Neuronal stem cell (in vitro differentiated cells): Measurements from ENCODE around the gene MSANTD3.
A peak's percentile ranks its signal among the peaks of the same experiment; 100 is the strongest.

Source experiments
- DNase-seq: peaks from one replicate; pipeline ENCODE4 v3.0.0-alpha.2; 2013; ENCODE audit warnings: low spot score
- H2AFZ ChIP-seq: one replicate; pipeline ENCODE4 v1.6.1; 2013; ENCODE audit warnings: mild to moderate bottlenecking, low read length, inconsistent platforms
- H2AK5ac ChIP-seq: 2 replicates; pipeline ENCODE4 v1.6.1; 2013; ENCODE audit warnings: low read depth, mild to moderate bottlenecking, inconsistent platforms, low read length, moderate library complexity, mixed read lengths
- H2BK120ac ChIP-seq: 2 replicates; pipeline ENCODE4 v1.6.1; 2013; ENCODE audit warnings: low read depth, mild to moderate bottlenecking, inconsistent platforms, low read length, moderate library complexity, mixed read lengths
- H2BK12ac ChIP-seq: one replicate; pipeline ENCODE4 v1.6.1; 2013; ENCODE audit warnings: low read length, inconsistent platforms
- H2BK15ac ChIP-seq: 2 replicates; pipeline ENCODE4 v1.6.1; 2013; ENCODE audit warnings: mild to moderate bottlenecking, low read length, inconsistent platforms, mixed read lengths
- H2BK5ac ChIP-seq: one replicate; pipeline ENCODE4 v1.6.1; 2013; ENCODE audit warnings: inconsistent platforms, mild to moderate bottlenecking, low read length, moderate library complexity
- H3K14ac ChIP-seq: one replicate; pipeline ENCODE4 v1.6.1; 2013; ENCODE audit warnings: low read length, inconsistent platforms
- H3K18ac ChIP-seq: 2 replicates; pipeline ENCODE4 v1.6.1; 2013; ENCODE audit warnings: low read length, inconsistent platforms
- H3K23ac ChIP-seq: 2 replicates; pipeline ENCODE4 v1.6.1; 2013; ENCODE audit warnings: low read depth, mild to moderate bottlenecking, mixed read lengths, low read length, inconsistent platforms; ENCODE audit not compliant: poor library complexity
- H3K27ac ChIP-seq: replicated peaks from 3 replicates; pipeline ENCODE4 v1.5.1; 2013; ENCODE audit warnings: low read length, inconsistent platforms
- H3K27me3 ChIP-seq, 3 experiments: 2 replicates each; pipeline ENCODE4 v1.6.1; 2013; ENCODE audit warnings: low read length in 3 of 3, mild to moderate bottlenecking in 2 of 3, inconsistent platforms in 1 of 3, low read depth in 1 of 3, mixed read lengths in 1 of 3, moderate library complexity in 1 of 3; ENCODE audit not compliant: control insufficient read depth in 3 of 3, insufficient read depth in 3 of 3
- H3K36me3 ChIP-seq, 2 donors: replicated peaks in 1 of 2; 2 replicates each; pipeline ENCODE4 v1.6.1; 2013; ENCODE audit warnings: low read length in 2 of 2; ENCODE audit not compliant: control insufficient read depth in 2 of 2, insufficient read depth in 2 of 2
- H3K4ac ChIP-seq: 2 replicates; pipeline ENCODE4 v1.6.1; 2013; ENCODE audit warnings: inconsistent platforms, mild to moderate bottlenecking, low read length, moderate library complexity
- H3K4me1 ChIP-seq, 2 donors: 1 replicate in 1 of 2; 2 replicates in 1 of 2; pipeline ENCODE4 v1.6.1; 2013; ENCODE audit warnings: low read length in 2 of 2, low read depth in 1 of 2; ENCODE audit not compliant: control insufficient read depth in 2 of 2, insufficient read depth in 1 of 2
- H3K4me2 ChIP-seq: one replicate; pipeline ENCODE4 v1.6.1; 2013; ENCODE audit warnings: mild to moderate bottlenecking, low read length, inconsistent platforms; ENCODE audit not compliant: insufficient read depth, poor library complexity, severe bottlenecking
- H3K4me3 ChIP-seq, 2 donors: 2 replicates each; pipeline ENCODE4 v1.5.1; 2013; ENCODE audit warnings: low read length in 2 of 2, mild to moderate bottlenecking in 2 of 2, inconsistent platforms in 1 of 2, moderate library complexity in 1 of 2
- H3K79me1 ChIP-seq: one replicate; pipeline ENCODE4 v1.6.1; 2013; ENCODE audit warnings: low read depth, mild to moderate bottlenecking, inconsistent platforms, low read length, moderate library complexity
- H3K9ac ChIP-seq: one replicate; pipeline ENCODE4 v1.6.1; 2013; ENCODE audit warnings: mild to moderate bottlenecking, low read depth, low read length, inconsistent platforms; ENCODE audit not compliant: poor library complexity
- H3K9me3 ChIP-seq, 2 donors: replicated peaks in 1 of 2; 2 replicates each; pipeline versions ENCODE3 to v1.6.1; 2013; ENCODE audit warnings: low read length in 2 of 2, mild to moderate bottlenecking in 2 of 2, inconsistent platforms in 1 of 2, low read depth in 1 of 2, mixed read lengths in 1 of 2, moderate library complexity in 1 of 2; ENCODE audit not compliant: control insufficient read depth in 2 of 2, insufficient read depth in 1 of 2
- H4K8ac ChIP-seq: one replicate; pipeline ENCODE4 v1.6.1; 2013; ENCODE audit warnings: low read depth, mild to moderate bottlenecking, inconsistent platforms, low read length, moderate library complexity
- H4K91ac ChIP-seq: one replicate; pipeline ENCODE4 v1.6.1; 2013; ENCODE audit warnings: low read length, low read depth, mild to moderate bottlenecking, inconsistent platforms; ENCODE audit not compliant: poor library complexity
- WGBS, 2 donors: extraction: QIAGEN DNeasy Blood & Tissue Kit; methylation state at CpG; one replicate each; pipeline ENCODE4 v1.1.7; 2013; ENCODE audit warnings: missing lambda C conversion rate in 2 of 2, mixed read lengths in 1 of 2; ENCODE audit not compliant: insufficient read length in 2 of 2, insufficient replicate concordance in 1 of 2; ENCODE audit errors: extremely low coverage in 2 of 2; 5-methylcytosine and 5-hydroxymethylcytosine counted together

Gene MSANTD3

GRCh38 chr9:100443781-100444768 lies 17.1 kb downstream of the MSANTD3 start:
- Histone ChIP-seq H2BK5ac (no peak overlapping the region), H2BK12ac (peak overlapping the region; percentile 16), H3K18ac (no peak overlapping the region), H3K79me1 (peaks cover 4% of the 10 kb centered on the region), H3K9me3 (no peaks in the 10 kb centered on the region), H3K36me3 (peaks cover 13 to 80% of the 10 kb centered on the region in 2 donors), H3K14ac (no peak overlapping the region), H2AFZ (no peak overlapping the region), H3K4ac (no peak overlapping the region), H2AK5ac (no peak overlapping the region), H3K4me2 (no peak overlapping the region), H3K23ac (no peak overlapping the region), H2BK120ac (no peak overlapping the region), H3K9ac (no peak overlapping the region), H3K4me3 (no peak overlapping the region), H4K91ac (no peak overlapping the region), H4K8ac (no peak overlapping the region), H3K4me1 (peaks cover 4% of the 10 kb centered on the region in 2 donors), H3K27ac (no peak overlapping the region), H3K27me3 (peaks cover 0 to 3% (median 0%) of the 10 kb centered on the region in 3 experiments), H2BK15ac (no peak overlapping the region)
- WGBS, 2 donors: no CpG with 5 or more reads among the region's 4 CpGs
- DNase-seq: no peak

GRCh38 chr9:100445161-100445902 lies 18.4 kb downstream of the MSANTD3 start:
- Histone ChIP-seq H3K4ac (no peak overlapping the region), H2BK5ac (no peak overlapping the region), H3K27ac (no peak overlapping the region), H4K91ac (no peak overlapping the region), H3K4me3 (no peak overlapping the region), H2BK120ac (no peak overlapping the region), H2BK15ac (no peak overlapping the region), H2AK5ac (no peak overlapping the region), H3K9me3 (no peaks in the 10 kb centered on the region), H3K36me3 (peaks cover 16 to 87% of the 10 kb centered on the region in 2 donors), H2AFZ (no peak overlapping the region), H3K4me1 (peaks cover 0 to 4% of the 10 kb centered on the region in 2 donors), H3K18ac (no peak overlapping the region), H4K8ac (no peak overlapping the region), H3K79me1 (peaks cover 4% of the 10 kb centered on the region), H3K27me3 (peaks cover 0 to 3% (median 0%) of the 10 kb centered on the region in 3 experiments), H3K23ac (no peak overlapping the region), H2BK12ac (no peak overlapping the region), H3K4me2 (no peak overlapping the region), H3K9ac (no peak overlapping the region), H3K14ac (no peak overlapping the region)
- no peak for DNase-seq
- no CpG with 5 or more reads among the region's 1 CpG for WGBS, 2 donors

GRCh38 chr9:100445903-100446549 lies 19.1 kb downstream of the MSANTD3 start:
- DNase-seq: no peak
- H3K18ac ChIP-seq: no peak overlapping the region
- H2BK120ac ChIP-seq: no peak overlapping the region
- H3K4me2 ChIP-seq: no peak overlapping the region
- H2AFZ ChIP-seq: no peak overlapping the region
- H3K4me3 ChIP-seq: no peak overlapping the region
- H3K36me3 ChIP-seq: peaks cover 17 to 93% of the 10 kb centered on the region in 2 donors
- no peak overlapping the region for H3K27ac ChIP-seq
- peaks cover 0 to 4% of the 10 kb centered on the region in 2 donors for H3K4me1 ChIP-seq
- no peak overlapping the region for H2AK5ac ChIP-seq
- no peak overlapping the region for H3K9ac ChIP-seq
- H4K91ac ChIP-seq: no peak overlapping the region
- no peak overlapping the region for H4K8ac ChIP-seq
- H2BK12ac ChIP-seq: no peak overlapping the region
- no peak overlapping the region for H2BK15ac ChIP-seq
- no peaks in the 10 kb centered on the region for H3K9me3 ChIP-seq
- peaks cover 4% of the 10 kb centered on the region for H3K79me1 ChIP-seq
- no peak overlapping the region for H3K23ac ChIP-seq
- no peak overlapping the region for H3K4ac ChIP-seq
- peaks cover 0 to 3% (median 0%) of the 10 kb centered on the region in 3 experiments for H3K27me3 ChIP-seq
- WGBS, 2 donors: no CpG with 5 or more reads among the region's 5 CpGs
- no peak overlapping the region for H2BK5ac ChIP-seq
- no peak overlapping the region for H3K14ac ChIP-seq
